NCI-H146 (cell line): ENCODE data around the gene NUP214.
A peak's percentile ranks its signal among the peaks of the same experiment; 100 is the strongest.

Experiments used
- DNase-seq: peaks from one replicate; lab custom pipeline; 2025; lab: John Stamatoyannopoulos, UW

The NUP214 gene

DNA sequence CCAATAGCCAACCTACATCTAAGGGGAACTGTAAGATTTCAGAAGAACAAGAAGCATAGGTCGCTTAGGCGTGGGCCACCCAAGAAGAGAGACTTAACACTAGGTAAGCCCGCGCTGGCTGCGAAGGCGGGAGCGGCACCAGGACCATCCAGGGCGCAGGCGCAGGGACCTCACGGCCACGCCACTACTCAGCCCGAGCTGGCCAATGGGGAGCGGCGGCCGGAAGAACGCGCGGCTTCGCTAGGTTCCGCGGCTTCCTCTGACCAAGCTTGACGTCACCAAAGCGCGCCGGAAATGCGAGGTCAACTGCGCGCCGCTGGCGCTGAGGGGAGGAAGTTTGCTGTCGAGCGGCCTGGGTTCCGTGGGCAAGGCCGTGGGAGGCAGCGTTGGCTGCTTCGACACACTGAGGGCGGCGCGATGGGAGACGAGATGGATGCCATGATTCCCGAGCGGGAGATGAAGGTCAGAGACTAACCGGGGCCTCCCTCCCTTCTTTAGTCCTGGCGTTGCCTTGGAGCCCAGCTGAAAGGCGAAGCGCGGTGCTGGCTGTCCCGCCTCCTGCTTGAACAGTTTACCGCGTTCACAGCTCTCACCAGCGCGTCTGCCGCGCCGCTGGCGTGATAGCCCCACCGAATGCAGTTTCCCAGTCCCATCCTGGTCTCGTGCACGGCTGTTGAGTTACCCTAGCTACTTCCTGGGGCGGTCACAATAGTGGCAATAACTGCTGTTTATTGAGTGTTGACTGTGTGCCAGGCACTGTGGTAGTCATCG lies at the start of gene NUP214:
Gene NUP214 (plus strand): TSS at position 299 of the 771 bp plus-strand sequence. CDS start 119 bp downstream, at position 418.
- DNase-seq: peak; percentile 94

DNA sequence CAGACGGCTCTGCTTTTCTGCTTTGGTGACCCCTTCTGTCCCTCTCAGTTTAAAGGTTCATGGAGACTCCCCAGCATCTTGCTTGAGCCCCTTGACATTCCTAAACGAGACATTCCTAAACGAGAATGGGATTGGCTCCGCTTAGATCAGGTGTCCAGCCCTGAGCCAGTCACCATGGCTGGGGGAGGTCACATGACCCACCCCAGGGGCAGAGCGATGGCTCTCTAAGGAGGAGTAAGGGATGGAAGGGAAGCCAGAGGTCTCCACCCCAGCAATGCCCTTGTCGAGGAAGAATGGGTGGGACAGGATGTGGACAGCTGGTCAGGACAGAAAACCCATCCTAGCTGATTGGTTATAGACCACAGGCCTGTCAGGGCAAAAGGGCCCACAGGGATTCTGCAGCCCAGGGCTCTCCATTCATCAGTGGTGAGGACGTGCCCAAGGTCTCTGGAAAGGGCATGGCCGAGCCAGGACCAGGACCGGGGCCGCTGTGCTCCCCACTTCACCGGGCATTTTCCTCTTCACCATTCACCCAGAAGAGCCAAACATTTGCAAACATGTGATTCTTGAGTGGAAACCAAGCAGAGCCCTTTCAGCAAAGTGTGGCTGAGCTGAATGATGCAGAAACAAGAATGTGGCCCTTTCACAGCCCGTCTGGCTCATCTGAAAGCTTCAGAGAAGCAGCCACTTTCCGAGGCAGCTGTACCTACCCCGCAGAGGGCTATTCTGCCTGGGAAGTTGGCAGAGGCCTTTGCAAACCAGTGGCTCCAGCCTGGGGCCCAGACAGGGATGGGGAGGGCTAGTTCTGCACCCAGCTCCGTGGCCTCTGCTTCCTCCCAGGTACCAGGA lies 48.8 kb upstream of the NUP214 start:
- DNase-seq: no peak

DNA sequence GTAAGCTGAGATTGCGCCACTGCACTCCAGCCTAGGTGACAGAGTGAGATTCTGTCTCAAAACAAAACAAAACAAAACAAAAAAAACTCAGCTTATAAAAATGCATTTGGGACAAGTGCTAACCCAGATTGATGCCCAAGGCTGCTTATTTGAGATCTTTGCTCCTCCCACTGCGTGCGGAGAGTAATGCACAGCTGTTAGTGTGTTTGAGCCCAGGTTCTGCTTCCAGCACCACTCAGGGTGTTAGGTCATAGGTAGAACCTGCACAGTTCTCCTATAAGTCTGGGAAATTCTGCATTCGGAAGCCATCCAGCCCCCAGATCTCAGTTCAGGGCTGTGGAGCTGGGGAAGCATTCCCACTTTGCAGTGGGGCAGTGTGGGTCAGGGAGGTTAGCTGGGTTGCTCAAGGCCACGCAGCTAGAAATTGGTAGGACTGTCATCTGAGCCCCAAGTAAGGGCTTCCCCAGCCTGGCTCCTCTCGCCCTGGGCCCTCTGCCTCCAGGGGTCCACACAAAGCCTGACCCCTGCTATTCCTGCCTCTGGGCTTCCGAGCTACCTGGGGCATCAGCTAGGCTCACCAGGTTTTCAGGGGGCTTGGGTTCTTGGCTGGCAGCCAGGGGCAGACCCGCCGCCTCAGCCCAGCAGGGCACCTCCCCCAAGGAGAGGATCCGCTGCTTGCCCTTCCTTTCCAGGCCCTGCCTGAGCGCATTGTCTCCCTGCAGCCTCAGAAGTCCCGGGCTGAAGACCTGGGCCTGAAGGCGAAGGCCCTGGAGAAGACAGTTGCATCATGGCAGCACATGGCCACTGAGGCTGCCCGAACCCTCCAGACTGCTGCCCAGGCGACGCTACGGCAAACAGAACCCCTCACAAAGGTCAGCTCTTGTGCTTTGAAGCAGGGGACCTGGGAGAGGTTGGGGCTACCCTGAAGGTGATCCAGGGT lies 46.7 kb upstream of the NUP214 start:
- DNase-seq: no peak

DNA sequence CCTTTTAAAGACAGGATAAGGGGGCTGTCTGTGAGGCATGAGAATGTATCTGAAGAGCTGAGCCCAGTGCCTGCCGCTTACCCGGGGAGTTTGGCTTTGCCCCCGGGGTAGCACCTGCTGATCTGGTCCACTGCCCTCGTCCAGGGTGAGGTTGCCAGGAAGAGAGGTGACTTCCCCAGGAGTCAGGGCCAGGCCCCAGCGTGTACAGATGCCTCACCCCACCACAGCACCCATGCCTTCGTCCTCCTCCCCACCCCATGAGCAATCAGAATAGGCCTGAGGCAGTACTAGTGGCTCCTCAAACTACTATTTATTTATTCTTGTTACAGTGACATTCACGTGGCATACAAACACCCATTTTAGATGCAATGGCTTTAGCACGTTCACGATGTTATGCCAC lies 44.8 kb upstream of the NUP214 start:
- no peak for DNase-seq

DNA sequence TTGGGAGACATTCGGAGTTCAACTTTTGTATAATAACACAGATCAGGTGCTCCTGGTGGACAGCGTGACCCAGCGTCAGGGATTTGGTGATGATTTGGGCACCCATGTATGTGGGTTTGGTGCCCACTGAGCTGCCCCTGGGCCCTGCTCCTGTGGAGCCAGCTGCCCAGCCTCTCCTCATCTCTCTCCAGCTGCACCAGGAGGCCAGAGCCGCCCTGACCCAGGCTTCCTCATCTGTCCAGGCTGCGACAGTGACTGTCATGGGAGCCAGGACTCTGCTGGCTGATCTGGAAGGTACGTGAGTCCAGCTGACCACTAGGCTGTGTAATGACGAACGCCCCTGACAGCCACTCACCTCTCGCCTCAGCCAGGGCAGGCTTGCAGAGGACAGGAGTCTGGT lies 43.5 kb upstream of the NUP214 start:
- DNase-seq: no peak

DNA sequence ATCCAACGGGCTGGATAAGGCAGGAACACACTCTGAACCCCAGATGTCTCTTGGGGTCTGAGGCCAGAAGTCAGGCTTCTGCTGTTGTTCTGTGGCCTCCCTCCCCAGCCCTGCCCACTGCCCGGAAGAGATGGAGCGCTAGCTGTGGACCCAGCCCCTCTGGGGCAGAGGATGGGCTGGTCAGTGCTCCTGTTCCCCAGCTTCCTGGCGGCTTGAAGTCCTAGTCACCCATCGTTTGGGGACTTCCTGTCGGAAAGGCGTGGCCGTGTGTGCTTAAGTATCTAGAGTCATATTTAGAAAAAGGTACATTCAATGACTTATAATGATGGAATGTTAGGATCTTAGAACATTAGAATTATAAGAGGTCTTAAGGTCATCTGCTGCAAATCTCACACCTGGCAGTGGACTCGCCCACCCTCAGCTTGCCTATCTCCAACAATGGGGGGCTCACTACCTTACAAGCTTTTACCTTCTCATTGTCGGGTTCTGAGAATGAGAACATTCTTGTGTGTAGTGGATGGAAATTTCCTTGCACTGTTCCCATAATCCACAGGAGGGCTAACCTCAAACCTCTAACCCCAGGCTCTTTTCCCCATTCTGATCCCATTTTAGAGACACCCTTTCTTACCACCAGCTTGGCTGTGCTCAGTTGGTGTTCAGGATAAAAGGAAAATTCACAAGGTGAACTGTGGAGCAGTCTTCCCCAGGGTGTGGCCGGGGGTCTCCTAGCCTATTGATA lies 42.4 kb upstream of the NUP214 start:
- no peak for DNase-seq

DNA sequence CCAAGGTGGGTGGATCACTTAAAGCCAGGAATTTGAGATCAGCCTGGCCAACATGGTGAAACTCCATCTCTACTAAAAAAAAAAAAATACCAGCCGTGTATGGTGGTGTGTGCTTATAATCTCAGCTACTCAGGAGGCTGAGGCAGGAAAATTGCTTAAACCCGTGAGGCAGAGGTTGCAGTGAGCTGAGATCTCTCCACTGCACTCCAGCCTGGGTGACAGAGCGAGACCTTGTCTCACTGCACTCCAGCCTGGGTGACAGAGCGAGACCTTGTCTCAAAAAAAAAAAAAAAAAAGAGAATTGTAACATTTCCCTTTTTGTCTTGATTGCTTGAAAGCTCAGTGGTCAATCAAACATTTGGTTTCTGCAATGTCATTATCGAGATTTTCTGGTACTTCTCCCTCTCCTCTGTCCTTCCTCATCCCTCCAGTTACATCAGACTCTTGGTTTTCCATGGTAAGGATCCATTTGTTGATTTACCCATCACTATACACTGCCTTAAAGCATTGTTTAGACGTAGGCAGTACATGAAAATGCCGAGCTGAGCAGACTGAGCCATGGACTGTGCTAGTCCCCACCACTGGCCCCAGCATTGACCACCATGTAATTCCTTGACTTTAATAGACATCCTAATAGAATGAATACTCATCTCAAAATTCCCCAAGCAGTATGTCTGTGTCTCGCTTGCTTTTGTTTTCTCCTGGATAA lies 40.6 kb upstream of the NUP214 start:
- DNase-seq: no peak

DNA sequence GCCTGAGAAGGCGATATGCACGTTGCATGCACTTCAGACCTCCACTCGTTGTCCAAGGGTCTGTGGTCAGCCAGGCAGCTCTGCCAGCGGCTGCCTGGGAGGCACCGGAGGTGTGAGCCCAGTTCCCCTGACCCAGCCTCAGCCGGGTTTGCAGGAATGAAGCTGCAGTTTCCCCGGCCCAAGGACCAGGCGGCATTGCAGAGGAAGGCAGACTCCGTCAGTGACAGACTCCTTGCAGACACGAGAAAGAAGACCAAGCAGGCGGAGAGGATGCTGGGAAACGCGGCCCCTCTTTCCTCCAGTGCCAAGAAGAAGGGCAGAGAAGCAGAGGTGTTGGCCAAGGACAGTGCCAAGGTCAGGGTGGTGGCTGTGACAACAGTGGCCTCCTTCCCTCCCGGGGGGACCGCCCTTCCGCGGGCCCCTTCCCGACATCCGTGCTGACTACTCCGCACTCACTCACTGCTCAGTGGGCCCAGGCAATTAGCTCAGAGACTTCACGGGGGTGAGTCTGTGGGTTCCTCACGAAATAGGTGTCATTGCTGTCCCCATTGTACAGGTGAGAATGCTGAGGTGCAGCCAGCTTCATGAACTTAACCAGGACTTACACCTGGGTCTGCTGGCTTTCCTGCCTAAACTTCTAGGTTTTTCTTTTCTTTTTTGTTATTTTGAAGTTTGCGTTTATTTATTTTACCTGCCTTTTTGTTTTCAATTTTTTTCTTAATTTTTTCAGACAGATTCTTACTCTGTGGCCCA lies 39.8 kb upstream of the NUP214 start:
- DNase-seq: no peak

DNA sequence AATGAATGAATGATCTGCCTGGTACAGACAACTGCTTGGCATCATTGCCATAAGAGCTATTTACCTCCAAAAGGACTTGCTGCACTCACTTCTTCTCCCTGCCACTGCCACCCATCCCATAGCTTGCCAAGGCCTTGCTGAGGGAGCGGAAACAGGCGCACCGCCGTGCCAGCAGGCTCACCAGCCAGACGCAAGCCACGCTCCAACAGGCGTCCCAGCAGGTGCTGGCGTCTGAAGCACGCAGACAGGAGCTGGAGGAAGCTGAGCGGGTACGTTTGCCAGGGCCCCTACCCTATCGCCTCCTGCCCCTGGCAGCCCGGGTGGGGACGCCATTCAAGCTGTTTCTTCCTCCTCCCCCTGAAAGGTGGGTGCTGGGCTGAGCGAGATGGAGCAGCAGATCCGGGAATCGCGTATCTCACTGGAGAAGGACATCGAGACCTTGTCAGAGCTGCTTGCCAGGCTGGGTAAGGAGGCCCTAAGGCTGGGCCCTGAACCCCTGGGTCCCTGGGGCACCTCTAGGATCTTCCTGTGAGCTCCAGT lies 38.0 kb upstream of the NUP214 start:
- DNase-seq: no peak

DNA sequence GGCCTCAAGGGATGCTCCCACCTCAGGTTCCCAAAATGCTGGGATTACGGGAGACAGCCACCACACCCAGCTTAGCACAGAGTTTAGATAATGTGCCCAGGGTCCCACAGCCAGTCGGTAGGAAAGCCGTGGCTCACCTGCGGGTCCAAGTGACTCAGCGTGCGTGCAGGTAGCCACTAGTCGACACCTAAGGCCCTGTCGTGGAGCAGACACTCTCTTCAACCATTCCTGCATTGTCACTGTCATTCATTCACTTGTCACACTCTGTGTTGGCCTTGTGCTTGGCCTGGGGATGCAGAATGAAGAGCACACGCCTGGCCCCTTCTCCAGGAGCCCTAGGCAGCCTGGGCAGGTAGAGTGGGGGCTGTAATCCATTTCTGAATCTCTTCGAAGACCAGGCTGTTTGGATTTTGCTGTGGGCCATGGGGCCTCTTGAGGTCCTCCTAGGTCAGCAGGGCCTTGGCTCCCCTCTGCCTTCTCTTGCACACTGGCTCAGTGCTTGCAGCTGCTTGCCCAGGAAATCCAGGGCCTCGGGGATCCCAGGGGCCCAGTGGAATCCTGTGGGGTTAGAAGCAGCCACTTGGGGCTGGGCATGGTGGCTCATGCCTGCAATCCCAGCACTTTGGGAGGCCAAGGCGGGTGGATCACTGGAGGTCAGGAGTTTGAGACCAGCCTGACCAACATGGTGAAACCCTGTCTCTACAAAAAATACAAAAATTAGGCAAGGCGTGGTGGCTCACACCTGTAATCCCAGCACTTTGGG lies 35.2 kb upstream of the NUP214 start:
- DNase-seq: no peak

DNA sequence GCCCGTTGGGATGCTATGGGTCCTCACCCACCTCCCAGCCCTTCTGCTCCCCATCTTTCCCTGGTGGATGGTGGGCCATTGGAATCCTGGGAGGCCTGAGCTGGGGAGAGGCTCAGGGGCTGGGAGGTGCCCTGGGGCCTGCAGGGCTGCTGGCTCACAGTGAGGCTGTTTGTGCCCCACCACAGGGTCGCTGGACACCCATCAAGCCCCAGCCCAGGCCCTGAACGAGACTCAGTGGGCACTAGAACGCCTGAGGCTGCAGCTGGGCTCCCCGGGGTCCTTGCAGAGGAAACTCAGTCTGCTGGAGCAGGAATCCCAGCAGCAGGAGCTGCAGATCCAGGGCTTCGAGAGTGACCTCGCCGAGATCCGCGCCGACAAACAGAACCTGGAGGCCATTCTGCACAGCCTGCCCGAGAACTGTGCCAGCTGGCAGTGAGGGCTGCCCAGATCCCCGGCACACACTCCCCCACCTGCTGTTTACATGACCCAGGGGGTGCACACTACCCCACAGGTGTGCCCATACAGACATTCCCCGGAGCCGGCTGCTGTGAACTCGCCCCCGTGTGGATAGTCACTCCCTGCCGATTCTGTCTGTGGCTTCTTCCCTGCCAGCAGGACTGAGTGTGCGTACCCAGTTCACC lies 33.9 kb upstream of the NUP214 start:
- DNase-seq: no peak

DNA sequence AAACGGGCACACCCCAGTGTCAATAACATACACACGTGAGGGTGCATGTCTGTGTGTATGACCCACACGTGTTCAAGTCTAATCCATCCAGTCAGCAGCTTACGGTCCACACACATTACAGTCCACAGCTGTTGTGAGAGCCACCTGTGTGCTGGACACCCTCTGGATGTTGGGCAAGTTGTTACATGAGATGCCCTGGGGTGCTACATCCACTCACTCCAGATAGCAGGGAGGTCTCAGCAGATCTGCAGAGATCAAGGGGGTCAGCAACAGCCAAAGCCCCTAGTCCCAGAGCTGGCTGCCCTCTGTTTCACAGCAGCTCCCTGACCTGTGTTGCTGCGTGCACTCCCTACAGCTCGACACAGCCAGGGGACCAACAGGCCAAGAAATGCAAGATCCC lies 33.4 kb upstream of the NUP214 start:
- no peak for DNase-seq

DNA sequence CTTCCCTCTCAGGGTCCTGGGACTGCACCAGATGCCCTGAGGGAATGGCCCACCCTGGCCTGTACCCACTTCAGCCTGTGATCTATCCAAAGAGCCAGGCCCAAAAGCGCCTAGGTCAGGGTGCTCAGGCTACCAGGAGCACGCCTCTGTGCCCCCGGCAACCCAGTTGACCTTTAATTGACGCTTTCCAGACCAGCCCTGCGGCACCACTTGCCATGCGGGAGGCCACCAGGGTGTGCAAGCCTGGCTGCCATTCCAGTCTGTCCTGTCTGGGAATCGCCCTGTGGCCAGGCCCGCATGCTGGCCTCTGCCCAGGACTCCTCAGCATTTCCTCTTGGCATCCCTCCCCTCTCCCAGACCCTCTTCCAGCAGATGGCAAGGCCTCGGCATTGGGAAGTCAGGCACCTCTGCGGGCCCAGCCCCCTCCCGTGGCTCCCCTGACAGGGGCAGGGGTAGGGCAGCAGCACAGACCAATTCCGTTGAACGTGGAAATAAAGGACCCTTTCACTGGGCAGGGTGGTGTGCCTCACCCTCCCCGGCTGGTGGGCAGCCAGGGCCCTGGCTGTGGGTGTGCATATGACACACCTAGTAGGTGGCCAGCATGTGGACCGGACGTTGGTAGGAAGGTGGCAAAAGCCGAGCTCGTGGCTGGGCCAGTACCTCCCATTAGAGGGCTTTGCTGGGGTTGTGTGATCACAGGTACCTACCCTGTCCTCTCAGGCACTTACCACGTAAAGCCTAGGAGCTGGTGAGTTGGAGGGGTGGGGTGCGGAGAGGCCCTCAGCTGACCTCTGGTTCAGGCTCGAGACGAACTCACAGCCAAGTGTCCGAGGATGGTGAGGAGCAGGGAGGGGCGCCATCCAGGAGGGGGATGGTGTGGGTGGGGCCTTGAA lies 32.6 kb upstream of the NUP214 start:
- no peak for DNase-seq

DNA sequence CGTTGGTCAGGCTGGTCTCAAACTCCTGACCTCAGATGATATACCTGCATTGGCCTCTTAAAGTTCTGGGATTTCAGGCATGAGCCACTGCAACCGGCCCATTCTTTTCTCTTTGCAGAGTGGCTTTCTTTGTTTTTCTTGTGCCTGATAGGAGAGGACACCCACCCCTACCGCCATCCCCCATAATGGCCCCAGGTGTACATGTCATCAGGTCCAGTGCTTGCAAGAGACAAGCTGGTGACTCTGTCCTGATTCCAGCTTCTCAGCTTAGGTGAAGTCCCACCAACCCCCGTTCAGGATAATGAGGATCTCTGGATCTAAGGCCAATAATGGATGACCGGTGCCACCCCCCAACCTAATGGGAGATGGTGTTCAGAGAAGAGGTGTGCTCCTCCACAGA lies 31.4 kb upstream of the NUP214 start:
- no peak for DNase-seq

DNA sequence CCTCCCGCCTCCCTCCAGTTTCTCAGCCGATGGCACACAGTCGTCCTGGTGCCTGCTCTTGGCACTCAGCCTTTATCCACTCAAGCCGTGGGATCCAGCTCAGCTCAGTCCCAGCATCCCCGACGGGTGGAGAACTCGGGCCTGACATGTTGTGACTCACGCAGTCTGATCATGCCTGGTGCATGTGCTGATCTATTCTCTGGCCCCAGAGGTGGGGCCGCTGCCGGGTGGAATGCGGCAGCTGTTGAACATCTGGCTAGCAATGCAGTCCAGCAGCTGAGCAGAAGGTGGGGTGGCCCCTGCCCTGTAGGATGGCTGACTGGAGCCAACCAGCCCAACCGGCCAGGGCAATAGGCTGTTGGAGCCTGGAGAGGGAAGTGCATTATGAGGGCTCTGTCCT lies 30.8 kb upstream of the NUP214 start:
- DNase-seq: no peak

DNA sequence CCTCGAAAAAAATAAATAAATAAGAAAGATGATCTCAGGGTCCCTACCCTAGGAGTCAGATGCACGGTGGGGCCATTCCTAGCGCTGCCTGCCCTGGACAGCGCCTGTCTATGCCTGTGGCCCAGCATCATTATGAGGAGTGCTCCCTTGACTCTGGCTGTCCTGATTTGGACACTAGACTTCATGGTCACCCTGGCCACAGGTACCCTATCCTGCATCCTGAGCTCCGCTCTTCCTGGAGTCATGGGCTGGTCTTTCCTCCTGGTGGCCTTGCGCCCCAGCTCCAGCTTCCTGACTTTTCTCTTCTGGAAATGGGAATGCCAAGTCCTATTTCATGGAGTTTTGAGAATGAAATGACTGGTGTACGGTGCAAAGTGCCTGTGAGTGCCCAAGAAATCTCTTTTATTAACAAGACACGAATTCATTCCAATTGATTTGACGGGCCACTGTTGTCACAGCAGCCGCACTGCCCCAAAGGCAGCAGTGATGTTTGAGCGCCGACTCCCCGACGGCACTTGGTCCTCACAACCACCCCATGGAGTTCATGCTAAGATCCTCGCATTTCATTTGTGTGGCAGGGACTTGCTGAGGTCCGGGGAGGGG lies 29.6 kb upstream of the NUP214 start:
- no peak for DNase-seq
